ENCODE measurements around the gene VAMP4.
"Not testable (repeated sequence)": the region's sequence is repeated elsewhere in the genome, so short reads cannot be mapped to it uniquely, and the experiment has no call there.

The VAMP4 gene

DNA sequence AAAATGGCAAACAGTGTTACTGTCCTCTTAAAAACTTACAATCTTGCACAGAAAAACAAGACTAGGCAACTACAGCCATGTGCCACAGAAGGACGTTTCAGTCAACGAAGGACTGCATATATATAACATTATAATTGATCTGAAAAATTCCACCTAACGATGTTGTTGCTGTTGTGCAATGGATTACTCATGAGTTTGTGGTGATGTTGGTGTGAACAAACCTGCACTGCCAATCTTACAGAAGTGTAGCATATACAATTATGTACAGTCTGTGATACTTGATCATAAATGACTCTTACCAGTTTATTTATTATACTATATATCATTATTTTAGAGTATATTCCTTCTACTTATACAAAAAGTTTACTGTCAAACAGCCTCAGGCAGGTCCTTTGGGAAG lies 6.8 kb upstream of the VAMP4 start:
- no peak for DNase-seq

DNA sequence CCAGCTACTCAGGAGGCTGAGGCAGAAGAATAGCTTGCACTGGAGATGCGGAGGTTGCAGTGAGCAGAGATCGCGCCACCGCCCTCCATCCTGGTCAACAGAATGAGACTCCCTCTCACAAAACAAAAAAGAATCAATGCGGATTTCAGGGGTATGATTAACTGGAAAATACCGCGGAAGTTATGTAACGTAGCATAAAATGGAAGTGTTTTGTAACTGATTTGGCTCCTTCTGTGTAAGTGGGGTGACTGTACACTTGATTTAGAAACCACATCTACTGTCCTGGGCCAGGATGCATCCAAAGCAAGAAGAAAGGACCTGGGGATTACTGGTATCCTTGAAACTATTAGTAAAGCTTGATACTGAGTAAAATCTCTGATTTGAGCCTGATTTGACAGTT lies 3.1 kb upstream of the VAMP4 start:
- DNase-seq: no peak

DNA sequence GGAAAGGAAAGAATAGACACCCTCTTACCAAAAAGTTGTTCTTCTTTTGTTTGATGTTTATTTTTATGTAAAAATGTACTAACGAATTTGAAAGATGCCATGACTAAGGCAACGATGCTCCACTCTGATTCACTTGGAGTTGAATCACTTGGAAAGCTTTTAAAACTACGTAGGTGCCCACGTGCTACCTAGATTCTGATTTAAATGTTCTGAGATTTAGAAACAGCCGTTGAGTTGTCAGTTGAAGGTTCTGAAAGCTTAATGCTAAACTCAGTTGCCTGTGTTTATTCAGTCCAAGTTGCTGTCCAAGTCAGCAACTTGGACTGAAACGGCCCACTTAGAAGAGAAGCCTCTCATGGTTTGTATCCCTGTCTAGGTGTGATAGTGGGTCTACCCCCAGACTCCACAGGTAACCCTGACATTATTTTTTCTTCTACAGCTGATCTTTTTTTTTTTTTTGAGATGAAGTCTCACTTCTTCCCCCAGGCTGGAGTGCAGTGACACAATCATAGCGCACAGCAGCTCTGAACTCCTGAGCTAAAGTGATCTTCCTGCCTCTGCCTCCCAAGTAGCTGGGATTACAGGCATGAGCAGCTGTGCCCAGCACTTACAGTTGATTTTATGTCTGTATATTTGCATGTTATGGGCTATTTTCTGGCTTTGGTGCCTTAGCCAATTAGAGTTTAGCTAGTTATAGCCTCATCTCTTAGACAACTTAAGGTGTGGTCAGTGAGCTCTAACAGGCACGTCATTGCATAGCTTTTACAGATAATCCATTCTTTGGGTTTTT lies 1.4 kb upstream of the VAMP4 start:
- DNase-seq: no peak

DNA sequence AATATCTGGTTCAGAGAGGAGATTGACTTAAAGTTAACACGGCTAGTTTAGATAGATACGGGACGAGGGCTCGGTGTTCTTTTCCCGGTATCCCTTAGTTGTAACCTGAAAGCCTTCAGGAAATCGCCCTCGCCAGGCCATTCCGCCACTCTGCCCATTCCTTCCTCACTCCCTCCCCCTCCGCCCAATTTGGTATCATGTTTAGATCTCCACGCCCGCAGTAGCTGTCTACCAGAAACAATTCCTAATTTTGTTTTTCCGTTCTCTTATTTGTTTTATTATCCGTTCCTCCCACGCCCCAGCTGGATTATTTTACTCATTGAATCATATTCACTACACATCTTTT lies 685 bp upstream of the VAMP4 start:
- no peak for DNase-seq

DNA sequence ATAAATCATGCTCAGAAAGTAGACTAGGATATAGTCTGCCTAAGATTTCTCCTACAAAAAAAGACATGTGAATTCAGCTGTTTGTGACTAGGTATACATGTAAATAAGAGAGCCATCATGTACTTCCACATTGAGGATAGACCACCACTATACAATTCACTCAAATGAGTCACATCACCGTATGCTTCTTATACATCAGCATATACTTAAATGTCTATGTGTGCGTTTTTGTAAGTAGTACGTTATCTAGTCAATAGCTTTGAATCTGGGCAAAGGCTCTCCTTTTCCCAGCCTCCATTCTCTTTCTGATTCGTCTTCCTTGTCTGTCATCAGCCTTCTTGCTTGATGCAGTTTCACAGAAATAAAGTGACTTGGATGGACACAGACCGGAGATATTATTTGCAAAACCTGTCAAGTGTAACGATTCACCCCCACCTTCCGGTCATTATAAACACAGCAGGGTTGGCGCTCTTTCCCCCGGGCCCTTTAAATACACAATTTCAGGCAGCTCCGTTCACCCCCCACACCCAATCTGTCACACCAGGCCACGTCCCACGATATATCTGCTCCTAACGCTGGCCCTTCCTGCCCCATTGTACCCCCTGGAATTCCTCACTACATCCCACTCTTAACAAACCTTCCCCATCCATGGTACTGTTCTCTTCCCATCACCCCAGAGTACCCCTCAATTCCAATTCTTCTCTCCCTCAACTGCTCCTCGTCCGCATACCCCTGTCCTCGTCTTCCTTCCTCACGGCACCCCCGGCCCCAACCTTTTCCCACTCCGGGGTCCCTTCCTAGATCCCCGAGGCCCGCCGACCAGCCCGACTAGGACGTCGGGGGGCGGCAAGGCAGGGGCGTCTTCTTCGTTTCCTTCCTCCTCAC lies 636 bp downstream of the VAMP4 start:
- peak; percentile 20 for DNase-seq

DNA sequence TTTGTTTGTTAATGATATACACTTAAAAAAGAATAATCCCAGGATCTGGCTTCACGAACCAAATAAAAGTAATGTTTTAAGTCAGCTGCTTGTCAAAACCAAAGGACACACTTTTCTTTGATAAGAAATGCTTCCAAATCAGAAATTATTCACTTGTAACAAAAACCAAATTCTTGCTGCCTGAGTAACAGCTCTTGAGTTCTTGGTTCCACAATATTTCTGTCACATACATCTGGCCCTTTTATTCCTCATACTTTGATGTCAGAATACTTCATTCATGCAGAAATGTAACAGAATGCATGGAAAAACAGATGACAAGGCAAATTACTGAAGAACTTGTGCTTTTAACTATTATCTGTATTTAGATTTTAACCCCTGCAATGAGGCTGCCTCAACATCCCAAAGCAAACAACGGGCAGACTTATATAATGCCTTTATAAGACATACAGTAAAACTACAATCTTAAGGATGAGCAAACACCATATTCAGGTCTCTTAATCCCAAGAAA lies 1.5 kb downstream of the VAMP4 start:
- no peak for DNase-seq

DNA sequence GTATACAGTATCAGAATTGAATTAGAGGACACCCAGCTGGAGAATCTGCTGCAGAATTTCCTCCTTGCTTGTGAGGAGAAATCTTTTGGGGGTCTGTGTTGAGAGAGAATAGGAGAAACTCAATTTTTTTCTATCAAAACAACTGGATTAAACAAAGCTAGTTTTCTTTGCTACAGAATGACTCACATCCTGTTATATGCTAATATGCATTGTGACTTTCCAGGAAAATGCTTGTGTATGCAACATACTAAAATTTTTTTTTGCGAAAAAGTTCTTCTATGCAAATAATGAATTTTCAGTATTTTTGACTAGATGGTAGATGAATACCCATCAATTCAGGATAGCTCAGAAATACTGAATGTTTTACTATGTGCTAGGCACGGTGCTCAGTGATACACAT lies 2.2 kb downstream of the VAMP4 start:
- DNase-seq: no peak

DNA sequence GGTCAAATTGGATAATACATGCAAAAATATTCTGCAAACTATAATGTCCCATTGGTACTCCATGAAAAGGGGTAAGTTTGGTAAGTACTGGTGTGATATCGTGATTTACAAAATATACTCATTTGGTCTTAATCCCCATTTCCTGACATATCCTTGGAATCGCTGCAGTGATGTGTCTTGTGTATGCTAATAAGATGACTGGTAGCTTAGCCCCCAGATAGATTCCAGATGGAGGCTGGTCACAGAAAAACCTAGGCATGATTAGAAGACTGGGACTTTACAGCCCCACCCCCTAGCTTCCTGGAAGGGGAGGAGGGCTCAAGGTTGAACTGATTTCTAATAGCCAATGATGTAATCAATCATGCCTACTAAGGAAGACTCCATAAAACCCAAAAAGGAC lies 3.0 kb downstream of the VAMP4 start:
- no peak for DNase-seq

DNA sequence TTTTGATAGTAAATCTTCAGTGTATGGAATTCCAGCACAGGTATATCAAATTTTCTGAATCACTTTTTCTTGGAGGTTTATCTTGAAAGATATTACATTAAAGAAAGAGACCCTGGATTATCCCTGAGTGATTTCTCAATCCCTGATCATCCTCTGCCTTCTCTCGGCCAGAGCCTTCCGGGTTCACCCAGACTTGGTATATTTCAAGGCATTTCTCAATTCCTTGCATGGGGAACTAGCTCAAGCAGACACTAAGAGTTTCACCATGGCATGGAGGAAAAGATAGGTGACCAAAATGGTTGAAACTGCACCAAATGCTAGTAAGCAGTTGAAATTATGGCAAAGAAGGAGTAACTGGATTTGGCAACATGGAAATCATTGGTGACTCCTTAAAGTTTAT lies 5.7 kb downstream of the VAMP4 start:
- DNase-seq: no peak

DNA sequence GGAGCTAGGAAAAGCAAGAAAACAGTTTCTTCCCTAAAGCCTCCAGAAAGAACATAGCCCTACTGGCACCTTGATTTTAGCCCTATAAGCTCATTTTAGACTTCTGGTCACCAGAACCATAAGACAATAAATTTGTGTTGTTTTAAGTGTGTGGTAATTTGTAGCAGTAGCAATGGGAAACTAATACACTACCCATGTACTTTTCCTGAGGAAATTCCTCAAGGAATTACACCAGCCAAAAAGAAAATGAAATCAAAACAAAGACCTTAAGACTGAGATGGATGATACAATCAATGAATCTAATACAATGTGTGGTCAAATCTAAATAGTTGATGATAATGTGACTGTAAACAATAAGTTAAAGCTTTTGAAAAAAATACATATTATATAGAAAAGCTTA lies 11.8 kb downstream of the VAMP4 start:
- DNase-seq: no peak

DNA sequence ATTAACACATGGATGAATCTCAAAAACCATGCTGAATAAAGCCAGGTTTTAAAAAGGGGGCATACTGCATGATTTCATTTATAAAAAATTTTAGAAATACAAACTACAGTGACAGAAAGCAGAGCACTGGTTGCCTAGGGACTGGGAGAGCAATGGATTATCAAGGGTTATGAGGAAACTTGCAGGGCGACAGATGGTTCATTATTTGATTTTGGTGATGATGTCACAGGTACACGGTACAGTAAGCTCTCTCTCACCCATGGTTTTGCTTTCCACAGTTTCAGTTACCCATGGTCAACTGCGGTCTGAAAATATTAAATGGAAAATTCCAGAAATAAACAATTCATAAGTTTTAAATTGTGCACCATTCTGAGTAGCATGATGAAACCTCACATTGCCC lies 14.1 kb downstream of the VAMP4 start:
- no peak for DNase-seq

DNA sequence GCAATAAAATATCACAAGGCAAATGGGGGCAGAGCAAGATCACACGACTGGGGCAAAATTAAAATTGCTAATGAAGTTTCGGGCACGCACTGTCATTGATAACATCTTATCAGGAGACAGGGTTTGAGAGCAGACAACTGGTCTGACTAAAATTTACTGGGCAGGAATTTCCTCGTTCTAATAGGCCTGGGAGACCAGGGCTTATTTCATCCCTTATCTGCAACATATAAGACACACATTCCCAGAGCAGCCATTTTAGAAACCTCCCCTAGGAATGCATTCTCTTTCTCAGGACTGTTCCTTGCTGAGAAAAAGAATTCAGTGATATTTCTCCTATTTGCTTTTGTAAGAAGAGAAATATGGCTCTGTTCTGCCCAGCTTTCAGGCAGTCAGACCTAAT lies 18.7 kb downstream of the VAMP4 start:
- not testable (repeated sequence) for DNase-seq

DNA sequence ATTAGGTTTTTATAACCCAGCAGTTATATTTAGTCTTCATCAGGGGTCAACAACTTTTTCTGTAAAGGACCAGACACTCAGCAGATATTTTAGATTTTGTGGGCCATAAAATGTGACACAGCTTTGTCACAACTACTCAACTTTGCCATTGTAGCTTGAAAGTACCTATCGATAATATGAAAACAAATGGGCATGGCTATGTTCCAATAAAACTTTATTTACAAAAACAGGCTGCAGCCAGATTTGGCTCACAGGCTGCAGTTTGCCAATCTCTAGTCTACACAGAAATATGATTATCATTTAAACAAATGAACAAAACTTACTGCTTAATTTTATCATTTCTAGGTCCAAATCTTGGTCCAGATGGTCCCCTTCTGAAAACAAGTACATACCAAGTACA lies 23.0 kb downstream of the VAMP4 start:
- no peak for DNase-seq

DNA sequence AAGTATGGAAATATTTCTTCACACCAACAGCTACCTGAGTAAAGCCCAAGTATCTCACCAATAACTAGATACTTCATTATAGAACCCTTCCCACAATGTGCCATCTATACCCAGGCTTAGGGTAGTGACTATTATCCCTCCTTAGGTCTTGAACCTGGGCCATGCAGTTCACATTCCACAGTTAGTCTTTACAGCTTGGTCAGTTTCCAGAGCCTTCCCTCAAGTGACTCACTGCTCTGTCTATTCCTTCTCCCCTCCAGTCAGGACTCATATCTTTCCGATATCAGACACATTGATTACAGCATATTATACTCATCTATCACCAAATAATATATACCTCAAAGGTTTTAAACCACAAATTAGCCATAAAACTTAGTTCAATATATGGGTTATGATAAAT lies 23.6 kb downstream of the VAMP4 start:
- no peak for DNase-seq

DNA sequence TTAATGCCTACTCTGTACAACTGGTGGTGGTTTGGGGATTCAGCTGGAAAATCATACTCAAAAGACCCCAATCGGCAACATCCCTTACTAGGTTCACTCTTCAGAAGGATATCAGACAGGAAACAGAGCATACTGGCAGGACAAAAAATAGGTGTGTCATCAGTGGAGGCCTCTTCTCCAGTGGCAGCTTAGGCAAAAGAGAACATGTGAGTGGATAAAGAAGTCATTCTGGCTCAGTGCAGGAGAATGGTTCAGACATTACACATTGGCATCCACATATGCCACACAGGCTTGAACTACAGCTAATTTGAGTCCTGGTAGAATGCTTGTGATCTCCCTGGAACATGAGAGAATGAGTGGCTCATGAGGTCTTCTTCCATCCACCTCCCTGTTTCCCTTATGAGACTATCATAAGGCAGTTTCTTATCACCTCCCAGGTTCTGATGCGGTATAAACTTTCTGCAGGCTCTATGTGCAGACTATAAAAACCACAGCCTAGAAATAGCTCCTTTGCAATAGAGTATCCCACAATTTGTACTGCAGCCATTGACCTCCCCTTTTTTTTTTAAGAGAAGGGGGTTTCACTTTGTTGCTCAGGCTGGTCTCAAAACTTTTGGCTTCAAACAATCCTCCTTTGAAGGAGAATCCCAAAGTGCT lies 24.7 kb downstream of the VAMP4 start:
- no peak for DNase-seq

DNA sequence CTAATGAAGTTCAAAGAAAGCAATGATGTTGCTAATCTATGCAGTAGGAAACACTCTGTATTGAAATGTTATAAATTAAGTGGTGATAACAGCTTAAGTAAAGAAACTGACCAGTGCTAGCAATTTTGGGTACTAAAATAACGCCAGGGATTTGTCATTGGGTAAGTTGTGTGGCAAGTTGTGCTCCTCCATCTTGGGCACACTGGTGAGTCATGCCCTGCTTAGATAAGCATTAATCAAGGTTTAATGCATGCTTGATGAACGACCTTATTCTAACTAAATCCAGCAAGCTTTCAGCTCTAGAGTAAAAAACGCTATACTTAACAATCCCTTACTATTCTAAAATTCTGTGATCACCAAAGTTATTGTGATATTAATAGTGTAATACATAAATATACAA lies 25.2 kb downstream of the VAMP4 start:
- no peak for DNase-seq

DNA sequence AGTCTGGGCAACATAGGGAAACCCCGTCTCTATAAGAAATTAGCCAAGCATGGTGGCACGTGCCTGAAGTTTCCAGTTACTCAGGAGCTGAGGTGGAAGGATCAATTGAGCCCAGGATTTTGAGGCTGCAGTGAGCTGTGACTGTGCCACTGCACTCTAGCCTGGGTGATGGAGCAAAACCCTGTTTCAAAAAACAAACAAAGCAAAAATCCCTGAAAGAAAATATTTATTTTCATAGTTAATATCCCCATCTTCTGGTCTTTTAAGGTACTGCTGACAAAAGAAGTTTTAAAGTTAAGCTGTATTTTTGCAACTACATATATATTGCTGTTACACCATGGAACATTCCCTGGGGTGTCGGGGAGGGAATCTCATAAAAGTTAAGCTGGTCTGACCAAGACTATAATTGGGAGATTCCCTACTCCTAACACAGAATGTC lies 26.0 kb downstream of the VAMP4 start:
- no peak for DNase-seq

DNA sequence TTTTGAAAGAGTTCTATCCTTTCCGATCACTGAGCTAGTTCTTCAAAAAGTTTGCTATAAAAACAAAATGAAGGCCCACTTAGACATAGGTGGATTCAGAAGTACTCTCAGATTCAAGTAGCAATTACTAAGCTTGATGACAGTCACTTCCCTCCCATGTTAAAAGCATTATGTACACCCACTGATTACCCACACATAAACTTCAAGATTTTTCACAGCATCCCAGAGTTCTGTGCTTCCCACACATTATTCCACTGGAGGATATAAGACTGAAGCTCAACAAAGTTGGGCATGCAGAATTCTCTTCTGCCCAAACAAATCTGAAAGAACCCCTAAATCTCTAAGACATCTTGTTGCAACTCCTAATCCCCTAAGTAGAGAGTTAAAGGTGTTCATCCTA lies 29.5 kb downstream of the VAMP4 start:
- DNase-seq: no peak

DNA sequence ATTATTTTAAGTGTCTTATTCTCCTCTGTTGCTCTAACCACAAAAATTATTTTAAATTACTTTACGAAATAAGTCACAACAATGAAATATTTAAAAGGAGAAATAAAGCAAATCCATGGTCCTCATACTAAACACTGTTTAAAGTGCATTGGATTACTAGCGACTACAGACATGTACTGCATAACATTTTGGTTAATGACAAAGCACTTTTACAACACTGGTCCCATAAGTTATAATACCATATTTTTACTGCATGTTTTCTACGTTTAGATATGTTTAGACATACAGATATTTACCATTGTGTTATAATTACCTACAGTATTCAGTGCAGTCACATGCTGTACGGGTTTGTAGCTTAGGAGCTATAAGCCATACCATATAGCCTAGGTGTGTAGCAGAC lies 30.2 kb downstream of the VAMP4 start:
- DNase-seq: no peak

DNA sequence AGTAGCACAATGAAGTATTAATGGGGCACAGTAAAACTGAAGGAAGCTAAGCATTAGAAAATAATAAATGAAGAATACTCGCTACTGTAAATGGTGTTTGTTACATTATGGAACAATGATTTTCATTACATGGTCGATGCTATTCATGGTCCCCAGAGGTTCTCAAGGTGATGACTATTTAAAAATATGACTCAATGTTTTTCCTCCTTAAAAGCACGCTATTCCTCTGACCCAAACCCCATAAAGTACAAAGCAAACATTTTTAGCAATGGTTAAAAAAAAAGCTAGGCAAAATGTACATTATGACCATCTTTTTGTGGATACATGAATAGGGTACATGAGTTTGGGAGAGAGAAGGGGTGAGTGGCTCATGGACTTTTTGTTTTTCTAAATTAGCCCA lies 34.3 kb downstream of the VAMP4 start:
- no peak for DNase-seq

DNA sequence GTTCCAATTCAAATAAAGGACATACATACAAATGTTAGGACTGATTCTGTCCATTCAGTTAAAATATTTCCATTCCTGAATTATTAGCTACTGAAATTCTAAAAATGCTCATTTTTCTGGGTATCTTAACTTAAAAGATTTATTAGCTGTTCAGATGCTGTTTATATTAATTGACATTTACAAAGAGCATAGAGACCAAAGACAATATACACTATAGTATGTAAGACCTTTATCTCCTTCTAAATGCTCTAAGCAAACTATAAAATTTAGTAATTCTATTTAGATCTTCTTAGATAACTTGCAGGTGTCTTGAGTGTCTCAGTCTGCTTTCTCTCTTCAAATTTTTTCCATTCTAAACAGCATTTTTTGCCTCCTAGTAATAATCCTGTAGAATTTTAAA lies 39.3 kb downstream of the VAMP4 start:
- DNase-seq: no peak

DNA sequence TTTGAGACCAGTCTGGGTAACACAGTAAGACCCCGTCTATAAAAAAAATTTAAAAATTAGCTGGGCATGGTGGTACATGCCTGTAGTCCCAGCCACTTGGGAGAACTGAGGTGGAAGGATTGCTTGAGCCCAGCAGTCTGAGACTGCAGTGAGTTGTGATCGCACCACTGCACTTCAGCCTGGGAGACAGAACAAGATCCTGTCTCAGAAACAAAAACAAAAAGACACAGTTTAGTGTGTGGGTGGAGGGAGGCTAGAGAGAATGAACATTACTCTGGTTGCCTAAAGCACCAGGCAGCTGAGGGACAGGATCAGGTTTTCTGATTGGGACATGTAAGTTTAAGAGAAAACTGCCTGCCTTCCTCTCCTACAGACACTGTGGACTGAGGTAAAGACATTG lies 42.3 kb downstream of the VAMP4 start:
- DNase-seq: no peak

DNA sequence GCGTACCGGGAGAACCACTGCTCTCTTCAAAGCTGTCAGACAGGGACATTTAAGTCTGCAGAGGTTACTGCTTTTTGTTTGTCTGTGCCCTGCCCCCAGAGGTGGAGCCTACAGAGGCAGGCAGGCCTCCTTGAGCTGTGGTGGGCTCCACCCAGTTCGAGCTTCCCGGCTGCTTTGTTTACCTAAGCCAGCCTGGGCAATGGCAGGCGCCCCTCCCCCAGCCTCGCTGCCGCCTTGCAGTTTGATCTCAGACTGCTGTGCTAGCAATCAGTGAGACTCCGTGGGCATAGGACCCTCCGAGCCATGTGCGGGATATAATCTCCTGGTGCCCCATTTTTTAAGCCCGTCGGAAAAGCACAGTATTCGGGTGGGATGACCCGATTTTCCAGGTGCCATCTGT lies 46.1 kb downstream of the VAMP4 start:
- not testable (repeated sequence) for DNase-seq

DNA sequence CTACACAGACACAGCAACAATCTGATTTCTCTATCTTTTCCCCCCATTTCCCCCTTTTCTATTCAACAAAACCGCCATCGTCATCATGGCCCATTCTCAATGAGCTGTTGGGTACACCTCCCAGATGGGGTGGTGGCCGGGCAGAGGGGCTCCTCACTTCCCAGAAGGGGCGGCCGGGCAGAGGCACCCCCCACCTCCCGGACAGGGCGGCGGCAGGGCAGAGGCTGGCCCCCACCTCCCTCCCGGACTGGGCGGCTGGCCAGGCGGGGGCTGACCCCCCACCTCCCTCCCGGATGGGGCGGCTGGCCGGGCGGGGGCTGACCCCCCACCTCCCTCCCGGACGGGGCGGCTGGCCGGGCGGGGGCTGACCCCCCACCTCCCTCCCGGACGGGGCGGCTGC lies 48.3 kb downstream of the VAMP4 start:
- DNase-seq: not testable (repeated sequence)

All from effector CD4-positive, alpha-beta T cell (primary cell).